Activated CD4-positive, alpha-beta T cell treated with anti-CD3 and anti-CD28 coated beads, Interleukin-10, Interleukin-2, amounts not matched to agents 100 ng/mL and 50 ng/mL, durations not matched to agents 16 hours and 8 hours (primary cell): ENCODE results near the gene PARD6G.

Experiments
- DNase-seq: peaks from one replicate; pipeline ENCODE4 v3.0.0-alpha.2; 2020

PARD6G gene, protein sequence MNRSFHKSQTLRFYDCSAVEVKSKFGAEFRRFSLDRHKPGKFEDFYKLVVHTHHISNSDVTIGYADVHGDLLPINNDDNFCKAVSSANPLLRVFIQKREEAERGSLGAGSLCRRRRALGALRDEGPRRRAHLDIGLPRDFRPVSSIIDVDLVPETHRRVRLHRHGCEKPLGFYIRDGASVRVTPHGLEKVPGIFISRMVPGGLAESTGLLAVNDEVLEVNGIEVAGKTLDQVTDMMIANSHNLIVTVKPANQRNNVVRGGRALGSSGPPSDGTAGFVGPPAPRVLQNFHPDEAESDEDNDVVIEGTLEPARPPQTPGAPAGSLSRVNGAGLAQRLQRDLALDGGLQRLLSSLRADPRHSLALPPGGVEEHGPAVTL

DNA sequence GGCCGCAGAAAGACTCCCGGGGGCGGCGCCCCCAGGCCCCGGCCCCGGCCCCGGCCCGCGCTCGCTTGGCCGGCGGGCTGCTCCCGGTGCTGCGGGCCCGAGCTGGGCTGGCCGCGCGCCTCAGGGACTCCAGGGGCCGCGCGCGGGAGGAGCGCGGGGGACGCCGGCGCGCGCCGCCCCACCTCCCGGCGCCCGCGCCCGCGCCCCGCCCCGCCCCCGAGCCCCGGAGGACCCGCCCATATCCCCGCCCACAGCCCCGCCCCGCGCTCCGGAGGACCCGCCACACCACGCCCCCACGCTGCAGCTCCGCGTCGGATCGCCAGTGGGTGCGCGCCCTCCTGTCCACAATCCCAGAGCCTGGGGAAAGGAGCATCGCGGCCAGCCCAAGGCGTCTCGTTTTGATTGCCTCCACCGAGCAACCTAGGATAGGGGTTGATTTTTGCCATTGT is at the start of gene PARD6G:
Gene PARD6G, minus strand, starts transcription at position 122 of the 449 bp plus-strand sequence. CDS start 166 bp downstream, outside the sequence.
- DNase-seq = peak; percentile 39

DNA sequence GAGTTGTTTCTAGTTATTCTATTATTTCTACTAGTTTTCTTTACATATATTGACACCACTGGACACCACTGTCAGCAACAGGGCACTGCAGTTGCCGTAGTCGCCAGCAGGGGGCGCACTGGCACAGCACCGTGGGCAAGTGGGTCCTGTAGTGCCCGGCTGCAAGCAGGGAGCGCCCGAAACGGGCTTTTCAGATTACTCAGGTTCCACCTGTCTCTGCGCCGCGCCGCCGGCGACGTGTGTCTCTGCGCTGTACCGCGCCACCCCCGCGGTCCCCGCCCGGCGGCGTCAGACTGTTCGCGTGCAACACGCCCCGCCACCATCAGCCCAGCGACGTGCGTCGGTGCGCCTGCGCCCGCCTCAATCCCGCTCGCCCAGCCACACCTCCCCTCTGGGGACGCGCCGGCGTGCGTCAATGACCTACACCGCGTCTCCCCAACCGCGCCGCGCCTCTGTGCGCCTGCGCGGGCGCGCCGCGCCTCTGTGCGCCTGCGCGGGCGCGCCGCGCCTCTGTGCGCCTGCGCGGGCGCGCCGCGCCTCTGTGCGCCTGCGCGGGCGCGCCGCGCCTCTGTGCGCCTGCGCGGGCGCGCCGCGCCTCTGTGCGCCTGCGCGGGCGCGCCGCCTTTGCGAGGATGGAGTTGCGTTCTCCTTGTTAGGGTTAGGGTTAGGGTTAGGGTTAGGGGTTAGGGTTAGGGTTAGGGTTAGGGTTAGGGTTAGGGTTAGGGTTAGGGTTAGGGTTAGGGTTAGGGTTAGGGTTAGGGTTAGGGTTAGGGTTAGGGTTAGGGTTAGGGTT is 15.1 kb upstream of the PARD6G start:
- peak; percentile 22 for DNase-seq

DNA sequence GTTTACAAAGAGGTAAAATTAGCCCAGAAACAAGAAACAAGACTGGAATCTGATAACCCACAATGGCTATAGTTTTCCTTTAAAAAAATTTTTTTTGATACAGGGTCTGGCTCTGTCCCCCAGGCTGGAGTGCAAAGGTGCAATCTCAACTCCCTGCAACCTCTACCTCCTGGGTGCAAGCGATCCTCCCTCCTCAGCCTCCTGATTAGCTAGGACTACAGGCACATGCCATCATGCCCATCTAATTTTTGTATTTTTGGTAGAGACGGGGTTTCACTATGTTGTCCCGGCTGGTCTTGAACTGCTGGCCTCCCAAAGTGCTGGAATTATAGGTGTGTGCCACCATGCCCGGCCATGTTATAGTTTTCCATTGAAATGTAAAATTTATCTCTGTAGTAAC is 12.3 kb upstream of the PARD6G start:
- DNase-seq = no peak

DNA sequence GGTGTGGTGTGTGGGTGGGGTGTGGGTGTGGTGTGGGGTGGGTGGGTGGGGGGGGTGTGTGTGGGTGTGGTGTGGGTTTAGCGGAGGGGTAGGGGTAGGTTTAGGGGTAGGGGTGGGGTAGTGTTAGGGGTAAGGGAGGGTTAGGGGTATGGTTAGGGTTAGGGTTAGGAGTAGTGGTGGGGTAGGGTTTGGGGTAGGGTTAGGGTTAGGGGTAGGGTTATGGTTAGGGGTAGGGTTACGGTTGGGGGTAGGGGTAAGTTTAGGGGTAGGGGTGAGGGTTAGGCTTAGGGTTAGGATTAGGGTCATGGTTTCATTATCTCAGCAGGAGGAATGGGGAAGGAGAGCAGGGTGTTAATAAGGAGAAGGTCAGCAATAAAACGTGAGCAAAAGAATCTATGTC is 11.3 kb upstream of the PARD6G start:
- DNase-seq = no peak

DNA sequence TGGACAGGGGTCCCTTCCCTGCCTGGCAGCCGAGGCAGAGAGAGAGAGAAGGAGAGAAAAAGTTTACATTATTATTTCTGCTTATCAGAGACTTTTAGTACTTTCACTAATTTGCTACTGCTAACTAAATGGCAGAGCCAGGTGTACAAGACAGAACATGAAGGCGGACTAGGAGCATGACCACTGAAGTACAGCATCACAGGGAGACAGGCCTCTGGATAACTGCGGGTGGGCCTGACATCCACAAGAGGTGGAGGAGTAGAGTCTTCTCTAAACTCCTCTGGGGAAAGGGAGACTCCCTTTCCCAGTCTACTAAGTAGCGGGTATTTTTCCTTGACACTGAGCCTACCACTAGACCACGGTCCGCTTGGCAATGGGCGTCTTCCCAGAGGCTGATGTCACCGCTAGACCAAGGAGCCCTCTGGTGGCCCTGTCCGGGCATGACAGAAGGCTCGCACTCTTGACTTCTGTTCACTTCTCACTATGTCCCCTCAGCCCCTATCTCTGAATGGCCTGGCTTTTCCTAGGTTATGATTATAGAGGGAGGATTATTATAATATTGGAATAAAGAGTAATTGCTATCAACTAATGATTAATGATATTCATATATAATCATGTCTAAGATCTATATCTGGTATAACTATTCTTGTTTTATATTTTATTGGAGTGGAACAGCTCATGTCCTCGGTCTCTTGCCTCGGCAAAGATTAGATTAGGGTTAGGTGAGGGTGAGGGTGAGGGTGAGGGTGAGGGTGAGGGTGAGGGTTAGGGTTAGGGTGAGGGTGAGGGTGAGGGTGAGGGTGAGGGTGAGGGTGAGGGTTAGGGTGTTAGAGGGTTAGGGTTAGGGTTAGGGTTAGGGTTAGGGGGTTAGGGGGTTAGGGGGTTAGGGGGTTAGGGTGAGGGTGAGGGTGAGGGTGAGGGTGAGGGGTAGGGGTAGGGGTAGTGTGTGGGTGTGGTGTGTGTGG is 10.5 kb upstream of the PARD6G start:
- peak; percentile 67 for DNase-seq

DNA sequence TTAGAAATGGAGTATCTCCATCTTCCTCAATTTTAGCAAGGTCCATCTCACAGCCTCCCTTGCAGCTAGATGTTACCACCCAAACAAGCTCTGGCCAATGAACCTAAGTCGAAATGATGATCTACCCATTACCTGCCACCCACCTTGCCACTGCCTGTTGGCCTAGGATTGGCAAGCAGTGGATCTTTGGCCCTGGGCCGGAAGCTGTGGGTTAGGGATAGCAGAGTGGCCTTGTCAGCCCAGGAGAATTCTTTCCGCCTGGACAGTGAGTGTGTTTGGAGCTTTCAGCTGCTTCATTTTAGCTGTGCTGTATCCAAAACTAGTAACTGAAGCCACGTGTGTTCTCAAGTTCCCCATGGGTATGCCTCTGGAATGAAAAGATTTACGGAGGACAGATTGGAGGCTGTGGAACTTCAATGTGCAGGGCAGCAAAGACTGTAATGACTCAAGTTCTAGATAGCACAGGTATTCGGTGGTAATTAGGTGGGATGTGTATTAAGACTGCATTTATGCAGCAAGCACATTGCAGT is 7.7 kb upstream of the PARD6G start:
- no peak for DNase-seq

DNA sequence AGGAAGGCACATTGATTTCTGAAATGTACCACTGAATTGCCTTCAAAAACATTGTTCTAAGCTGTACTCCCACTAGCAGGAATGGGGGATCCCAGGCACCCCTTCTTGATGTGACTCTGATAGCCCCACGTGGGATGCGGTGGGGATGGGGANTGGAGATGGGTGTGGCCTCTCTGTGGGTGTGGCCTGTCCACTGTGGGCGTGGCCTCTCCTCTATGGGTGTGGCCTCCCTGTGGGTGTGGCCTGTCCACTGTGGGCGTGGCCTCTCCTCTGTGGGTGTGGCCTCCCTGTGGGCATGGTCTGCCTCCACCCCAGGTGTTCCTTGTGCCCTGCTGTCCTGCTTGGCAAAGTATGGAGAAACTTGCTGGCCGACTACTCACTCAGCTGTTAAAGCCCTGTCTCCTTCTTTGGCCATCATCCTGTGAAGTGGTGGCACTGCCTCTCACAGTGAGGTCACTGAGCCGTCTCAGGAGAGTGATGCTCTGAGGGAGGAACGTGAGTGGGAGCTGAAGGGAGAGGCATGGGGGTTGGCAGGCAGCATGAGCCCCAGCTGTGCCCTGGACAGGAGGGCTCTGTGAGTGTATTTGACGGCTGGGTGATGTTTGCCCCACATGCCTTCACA is 6.7 kb upstream of the PARD6G start:
- DNase-seq = peak; percentile 17

DNA sequence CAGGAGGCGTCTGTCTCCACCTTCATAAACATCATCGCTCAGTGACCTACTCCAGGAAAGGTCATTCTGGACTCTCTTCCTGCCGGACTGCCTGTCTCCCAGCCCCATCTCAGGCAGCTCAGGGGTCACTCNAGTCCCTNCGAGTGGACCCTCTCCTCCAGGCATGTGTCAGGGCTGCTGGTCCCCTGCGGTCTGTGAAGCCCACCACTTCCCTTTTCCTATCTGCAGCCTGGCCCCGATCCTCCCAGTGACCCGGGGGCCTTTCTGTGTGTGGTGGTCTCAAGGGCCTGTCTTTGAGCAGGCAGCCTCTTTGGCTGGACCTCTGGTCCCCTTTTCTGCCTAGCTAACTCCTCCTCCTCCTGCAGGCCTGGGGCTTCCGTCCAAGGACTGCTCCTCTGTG is 5.9 kb upstream of the PARD6G start:
- DNase-seq = no peak

DNA sequence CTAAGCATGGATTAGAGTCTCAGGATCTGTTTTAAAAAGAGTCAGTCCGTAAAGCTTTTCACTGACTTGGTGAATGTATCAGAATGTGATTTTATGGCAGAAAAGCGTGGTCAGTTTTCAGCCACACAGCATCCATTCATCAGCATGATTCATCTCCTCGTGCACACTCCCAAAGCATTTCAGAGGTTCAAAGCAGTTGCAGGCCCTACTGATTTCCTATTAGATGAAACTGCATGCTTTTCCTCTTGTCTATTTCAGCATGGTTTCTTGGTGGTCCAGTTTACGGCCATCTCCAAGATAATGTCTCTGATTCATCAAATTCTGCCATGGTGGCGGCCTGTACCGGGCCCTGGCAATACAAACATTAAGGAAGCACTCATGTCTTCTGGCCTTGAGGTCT is 4.8 kb upstream of the PARD6G start:
- DNase-seq = no peak

DNA sequence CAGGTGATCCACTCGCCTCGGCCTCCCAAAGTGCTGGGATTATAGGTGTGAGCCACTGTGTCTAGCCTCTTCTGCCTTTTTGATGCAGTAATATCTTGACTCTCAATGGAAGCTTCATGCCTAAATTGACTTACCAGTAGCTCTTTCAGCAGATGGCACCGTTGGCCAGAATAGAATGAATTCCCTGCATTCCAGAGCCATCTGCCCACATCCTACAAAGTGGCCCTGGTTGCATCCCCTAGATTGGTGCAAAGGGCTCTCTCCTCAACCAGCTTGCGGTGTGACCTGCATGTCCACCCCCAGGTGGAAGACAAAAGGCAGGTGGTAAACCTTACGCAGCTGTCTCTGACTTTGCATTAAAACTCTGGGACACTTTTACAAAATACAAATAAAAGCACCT is 4.4 kb upstream of the PARD6G start:
- no peak for DNase-seq

DNA sequence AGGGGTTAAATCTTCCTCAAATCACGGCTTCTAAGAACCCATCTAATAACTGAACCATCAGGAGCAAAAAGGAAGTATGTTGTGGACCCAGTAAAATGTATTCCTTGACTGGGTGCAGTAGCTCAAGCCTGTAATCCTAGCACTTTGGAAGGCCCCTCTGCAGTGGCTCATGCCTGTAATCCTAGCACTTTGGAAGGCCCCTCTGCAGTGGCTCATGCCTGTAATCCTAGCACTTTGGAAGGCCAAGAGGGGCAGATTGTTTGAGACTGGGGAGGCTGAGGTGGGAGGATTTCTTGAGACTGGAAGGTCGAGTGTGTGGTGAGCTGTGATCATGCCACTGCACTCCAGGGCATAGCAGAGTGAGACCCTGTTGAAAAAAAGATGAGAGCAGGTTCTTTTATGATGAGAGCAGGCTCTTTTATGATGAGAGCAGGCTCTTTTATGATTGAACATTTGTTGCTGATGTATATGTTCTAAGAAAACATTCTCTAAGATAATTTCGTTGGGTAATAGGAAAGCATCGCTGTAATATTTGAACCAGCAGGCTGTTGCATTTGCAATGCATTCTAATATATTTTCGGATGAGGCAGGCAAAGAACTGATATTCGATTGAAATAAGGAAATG is 3.5 kb upstream of the PARD6G start:
- no peak for DNase-seq

DNA sequence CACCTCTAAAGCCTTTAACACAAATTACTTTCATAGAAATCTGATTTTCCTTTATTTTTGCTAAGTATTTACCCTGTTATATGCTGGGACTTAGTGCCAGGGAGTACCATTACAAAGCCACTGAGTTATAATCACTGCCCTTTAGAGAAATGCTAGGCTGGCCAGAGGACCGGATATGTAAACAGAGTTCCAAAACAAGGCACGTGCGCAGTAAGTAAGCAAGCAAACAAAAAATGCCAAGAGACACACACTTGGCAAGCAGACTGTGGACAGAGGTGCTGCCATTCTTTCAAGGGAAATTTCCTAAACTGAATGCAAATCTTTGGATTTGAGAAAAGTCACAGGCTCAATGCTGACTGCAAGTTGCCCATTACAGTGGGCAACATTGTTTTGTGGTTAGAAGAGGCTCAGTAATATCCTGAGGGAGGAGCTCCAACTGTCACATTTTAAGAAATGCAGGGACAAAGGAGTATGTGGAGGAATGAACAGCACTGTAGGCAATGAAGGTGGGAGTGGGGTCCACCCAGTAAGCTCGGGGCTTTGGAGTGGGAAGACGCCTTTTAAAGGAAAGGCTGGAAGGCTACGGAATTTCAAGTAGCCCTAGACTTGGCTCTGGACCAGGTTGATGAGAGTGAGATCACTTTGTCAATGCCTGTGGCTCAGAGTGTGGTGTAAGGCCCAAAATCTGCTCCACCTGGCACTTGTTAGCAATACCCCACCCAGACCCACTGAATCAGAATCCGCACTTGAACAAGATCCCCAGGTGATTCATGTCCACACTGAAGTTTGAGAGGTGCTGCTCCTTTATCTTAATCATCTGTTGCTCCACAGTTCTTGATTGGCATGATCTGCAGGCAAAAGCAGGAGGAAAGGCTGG is 2.1 kb upstream of the PARD6G start:
- no peak for DNase-seq

DNA sequence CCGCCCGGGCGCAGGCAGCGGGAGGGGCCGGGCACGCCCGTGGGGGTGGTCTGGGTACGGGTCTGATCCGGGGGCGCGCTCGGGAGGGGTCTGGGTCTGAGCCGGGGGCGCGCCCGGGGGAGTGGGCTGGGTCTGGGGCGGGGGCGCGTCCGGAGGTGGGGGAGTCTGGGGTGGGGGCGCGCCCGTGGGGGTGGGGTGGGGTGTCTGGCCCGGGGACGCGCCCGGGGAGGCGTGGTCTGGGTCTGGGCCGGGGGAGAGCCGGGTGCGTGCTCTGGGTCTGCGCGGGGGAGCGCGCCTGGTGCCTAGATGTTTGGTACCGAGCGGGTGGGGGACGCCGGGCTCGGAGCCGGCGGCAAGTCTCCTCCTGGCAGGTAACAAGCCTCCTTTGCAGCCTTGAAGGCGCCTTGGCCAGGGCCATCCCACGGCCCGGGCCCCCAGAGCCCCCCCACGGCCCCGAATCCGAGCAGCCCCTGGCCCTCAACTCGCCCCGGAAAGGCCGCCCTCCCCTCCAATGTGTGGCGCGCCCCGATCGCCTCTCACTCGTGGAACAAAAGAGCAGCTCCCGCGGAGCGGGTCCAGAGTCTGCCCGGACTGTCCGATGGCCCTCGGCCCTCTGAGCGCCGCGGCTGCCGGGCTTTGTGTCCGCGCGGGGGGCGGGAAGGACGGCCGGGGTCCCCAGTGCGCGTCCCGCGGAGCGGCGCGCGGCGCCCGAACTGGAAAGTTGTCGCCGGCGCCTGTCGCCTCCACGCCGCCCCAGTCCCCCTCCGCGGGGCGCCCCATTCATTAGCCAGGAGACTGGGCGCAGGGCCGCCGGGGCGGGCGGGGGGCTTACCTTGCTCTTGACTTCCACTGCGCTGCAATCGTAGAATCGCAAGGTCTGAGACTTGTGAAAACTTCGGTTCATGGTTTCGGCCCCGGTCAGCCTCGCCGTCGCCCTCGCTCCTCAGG is 595 bp downstream of the PARD6G start:
- no peak for DNase-seq

DNA sequence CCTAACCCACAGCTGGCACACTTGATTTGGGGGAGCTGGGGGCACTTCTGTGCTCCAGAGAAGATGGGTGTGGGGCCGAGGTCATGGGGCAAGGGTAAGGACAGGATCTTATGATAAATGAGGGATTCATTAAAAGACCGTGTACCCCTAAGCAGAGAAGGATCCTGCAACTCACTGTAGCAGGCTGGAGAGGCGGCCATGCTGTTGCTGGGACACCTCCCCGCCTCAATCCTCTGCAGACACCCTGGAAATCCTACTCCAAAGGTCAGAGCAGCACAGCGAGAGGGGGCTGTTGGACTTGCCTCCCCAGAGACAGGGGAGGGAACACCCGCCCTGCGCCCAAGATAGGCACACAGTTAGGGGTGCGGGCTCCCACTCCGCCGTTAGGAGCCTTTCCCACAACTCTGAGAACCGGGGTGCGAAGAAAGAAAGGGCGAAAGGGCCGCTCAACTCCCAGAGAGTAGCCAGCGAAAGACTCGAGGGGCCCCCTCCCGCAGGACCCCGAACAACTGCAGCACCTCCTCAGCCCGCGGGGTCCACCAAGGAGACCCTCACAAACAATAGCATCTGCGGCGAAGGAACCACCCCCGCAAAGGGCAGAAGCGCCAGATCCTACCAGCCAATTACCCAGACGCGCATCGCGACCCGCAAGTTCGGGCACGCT is 1.4 kb downstream of the PARD6G start:
- DNase-seq = no peak

DNA sequence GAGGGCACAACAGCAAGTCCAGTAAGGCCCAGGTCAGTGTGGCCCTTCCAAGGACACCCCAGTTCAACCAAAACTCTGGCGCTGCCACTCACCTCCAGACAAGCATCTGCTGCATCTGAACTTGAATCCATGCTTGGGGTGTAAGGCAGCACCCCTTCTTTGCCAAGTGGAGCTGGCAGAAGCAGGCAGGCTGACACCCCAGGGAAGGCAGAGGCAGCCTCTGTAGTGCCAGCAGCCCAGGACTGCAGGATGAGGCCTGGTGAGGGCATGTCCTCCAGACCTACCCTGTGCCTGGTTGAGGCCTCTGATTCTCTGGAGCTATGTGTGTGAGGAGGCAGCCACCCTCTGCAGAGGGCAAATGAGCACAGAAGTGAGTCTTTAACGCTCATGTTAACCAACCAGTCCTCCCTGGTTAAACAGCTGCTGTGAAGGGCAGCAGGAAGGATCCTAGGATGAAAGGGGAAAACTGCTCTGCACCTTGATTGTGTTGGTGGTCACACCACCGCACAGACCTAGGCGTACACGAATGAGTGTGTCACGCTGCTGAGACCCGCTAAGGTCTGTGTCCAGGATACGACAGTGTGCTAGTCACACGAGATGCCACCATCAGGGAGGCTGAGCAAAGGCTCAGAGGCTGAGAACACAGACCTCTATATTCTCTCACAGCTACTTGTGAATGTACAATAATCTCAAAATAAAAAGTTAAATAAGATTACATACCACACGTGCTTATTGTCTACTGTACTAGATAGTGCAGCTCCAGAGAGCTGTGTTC is 2.2 kb downstream of the PARD6G start:
- no peak for DNase-seq

DNA sequence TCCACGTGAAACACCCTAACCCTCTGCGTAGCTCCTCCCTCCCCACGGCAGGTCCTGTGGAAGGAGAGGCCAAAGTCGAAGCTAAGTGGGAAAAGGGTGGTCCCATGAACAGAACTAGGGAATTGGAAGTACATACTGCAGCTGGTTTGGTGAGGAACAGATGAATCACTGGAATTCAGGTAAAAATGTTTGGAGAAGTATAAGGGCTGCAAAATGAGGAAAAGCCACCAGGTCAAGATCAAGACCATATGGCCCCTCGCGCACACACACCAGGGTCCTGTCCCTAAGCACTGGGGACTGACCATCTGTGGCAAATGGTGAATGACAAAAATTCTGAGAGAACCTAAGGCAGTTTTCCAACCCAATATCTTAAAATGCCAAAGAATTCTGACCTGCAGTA is 3.1 kb downstream of the PARD6G start:
- no peak for DNase-seq

DNA sequence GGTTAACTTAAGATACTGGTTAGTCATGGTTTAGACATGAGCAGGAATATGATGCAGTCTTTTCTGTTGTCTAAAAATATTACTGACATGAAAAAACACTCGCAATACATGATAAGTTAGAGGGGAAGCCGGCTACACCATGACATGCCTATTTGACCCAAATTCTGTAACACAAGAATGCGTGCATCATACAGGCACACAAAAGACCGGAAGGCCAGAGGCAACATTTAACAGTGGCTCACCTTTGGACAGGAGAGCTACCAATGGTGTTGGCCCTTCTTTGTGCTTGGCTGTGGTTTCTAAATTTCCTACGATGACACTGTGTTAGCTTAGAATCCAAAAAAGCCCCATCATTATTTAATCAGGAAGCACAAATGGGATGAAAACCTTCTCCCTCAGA is 4.1 kb downstream of the PARD6G start:
- no peak for DNase-seq
